ENCODE data around the gene TBC1D8. TPM values are rescaled to one million over a fixed set of nuclear protein-coding genes. Genes with fewer than 3 reads are reported as not detected.
A peak's percentile ranks its signal among the peaks of the same experiment; 100 is the strongest.

Gene TBC1D8
- total RNA-seq, 1 experiment from 2014 or later = 51.7 TPM

DNA sequence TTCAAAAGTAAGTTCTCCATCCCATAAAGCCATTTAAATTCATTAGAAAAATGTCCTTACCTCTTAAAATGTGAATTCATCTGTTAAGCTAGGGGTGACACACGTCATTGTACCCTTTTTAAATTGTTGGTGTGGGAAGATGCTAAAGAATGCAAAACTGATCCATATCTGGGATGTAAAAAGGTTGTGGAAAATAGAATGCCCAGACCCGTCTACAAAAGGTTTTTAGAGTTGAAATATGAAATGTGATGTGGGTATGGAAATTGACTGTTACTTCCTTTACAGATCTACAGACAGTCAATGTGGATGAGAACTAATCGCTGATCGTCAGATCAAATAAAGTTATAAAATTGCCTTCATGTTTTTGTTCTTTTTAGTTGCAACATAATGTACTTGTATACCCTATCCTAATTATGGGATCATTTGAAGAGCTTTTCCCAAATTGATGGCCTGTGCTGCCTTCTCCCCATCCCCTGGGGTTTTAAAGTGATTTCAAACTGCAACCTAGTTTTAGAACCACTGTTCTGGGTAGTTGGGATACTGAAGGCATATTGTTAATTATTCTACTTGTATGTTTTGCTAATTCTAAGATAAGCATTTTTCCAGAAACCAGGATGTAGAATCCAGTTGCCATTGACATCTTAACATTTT, 145.0 kb downstream of the TBC1D8 start:
- Mint-ChIP-seq H3K9me3 (no peaks in the 10 kb centered on the region), H3K27me3 (ENCODE audit: low read depth) (peaks cover 5% of the 10 kb centered on the region), H3K4me1 (peaks cover 54% of the 10 kb centered on the region), H3K27ac (peak overlapping the region; percentile 23; the same call in 1 of the 2 replicates), H3K4me3 (no peak overlapping the region), H3K36me3 (peaks cover 83% of the 10 kb centered on the region)
- CTCF ChIA-PET = interaction anchor here (1.2 kb wide), 1 partner anchor 147 kb away, joined by 3 read pairs; no protein-coding TSS in a partner anchor
- DNase-seq (ENCODE audit: low spot score) = no peak
- POLR2A ChIA-PET = interaction anchor here (0.6 to 1.0 kb wide), 2 partner anchors 131 to 243 kb away, joined by 3 to 4 read pairs; no protein-coding TSS in a partner anchor
- no peak for ATAC-seq
- TF ChIP-seq, protein P1, sequence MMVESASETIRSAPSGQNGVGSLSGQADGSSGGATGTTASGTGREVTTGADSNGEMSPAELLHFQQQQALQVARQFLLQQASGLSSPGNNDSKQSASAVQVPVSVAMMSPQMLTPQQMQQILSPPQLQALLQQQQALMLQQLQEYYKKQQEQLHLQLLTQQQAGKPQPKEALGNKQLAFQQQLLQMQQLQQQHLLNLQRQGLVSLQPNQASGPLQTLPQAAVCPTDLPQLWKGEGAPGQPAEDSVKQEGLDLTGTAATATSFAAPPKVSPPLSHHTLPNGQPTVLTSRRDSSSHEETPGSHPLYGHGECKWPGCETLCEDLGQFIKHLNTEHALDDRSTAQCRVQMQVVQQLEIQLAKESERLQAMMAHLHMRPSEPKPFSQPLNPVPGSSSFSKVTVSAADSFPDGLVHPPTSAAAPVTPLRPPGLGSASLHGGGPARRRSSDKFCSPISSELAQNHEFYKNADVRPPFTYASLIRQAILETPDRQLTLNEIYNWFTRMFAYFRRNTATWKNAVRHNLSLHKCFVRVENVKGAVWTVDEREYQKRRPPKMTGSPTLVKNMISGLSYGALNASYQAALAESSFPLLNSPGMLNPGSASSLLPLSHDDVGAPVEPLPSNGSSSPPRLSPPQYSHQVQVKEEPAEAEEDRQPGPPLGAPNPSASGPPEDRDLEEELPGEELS (CRISPR knock-in tag; IDR thresholded peaks at IDR 0.05) = no peak
- TF ChIP-seq EMX1 (CRISPR knock-in tag; IDR thresholded peaks at IDR 0.05) (no peak), FOXP1 (CRISPR knock-in tag; IDR thresholded peaks at IDR 0.05; ENCODE audit: borderline replicate concordance) (no peak), NR2C2 (CRISPR knock-in tag; IDR thresholded peaks at IDR 0.05) (no peak), ETV6 (CRISPR knock-in tag; IDR thresholded peaks at IDR 0.05) (no peak), SMAD4 (CRISPR knock-in tag; IDR thresholded peaks at IDR 0.05) (no peak)
- TF ChIP-seq, protein P2, sequence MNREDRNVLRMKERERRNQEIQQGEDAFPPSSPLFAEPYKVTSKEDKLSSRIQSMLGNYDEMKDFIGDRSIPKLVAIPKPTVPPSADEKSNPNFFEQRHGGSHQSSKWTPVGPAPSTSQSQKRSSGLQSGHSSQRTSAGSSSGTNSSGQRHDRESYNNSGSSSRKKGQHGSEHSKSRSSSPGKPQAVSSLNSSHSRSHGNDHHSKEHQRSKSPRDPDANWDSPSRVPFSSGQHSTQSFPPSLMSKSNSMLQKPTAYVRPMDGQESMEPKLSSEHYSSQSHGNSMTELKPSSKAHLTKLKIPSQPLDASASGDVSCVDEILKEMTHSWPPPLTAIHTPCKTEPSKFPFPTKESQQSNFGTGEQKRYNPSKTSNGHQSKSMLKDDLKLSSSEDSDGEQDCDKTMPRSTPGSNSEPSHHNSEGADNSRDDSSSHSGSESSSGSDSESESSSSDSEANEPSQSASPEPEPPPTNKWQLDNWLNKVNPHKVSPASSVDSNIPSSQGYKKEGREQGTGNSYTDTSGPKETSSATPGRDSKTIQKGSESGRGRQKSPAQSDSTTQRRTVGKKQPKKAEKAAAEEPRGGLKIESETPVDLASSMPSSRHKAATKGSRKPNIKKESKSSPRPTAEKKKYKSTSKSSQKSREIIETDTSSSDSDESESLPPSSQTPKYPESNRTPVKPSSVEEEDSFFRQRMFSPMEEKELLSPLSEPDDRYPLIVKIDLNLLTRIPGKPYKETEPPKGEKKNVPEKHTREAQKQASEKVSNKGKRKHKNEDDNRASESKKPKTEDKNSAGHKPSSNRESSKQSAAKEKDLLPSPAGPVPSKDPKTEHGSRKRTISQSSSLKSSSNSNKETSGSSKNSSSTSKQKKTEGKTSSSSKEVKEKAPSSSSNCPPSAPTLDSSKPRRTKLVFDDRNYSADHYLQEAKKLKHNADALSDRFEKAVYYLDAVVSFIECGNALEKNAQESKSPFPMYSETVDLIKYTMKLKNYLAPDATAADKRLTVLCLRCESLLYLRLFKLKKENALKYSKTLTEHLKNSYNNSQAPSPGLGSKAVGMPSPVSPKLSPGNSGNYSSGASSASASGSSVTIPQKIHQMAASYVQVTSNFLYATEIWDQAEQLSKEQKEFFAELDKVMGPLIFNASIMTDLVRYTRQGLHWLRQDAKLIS (CRISPR knock-in tag; IDR thresholded peaks at IDR 0.05; ENCODE audit: borderline replicate concordance) = no peak
- TF ChIP-seq, protein P3, sequence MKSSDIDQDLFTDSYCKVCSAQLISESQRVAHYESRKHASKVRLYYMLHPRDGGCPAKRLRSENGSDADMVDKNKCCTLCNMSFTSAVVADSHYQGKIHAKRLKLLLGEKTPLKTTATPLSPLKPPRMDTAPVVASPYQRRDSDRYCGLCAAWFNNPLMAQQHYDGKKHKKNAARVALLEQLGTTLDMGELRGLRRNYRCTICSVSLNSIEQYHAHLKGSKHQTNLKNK (CRISPR knock-in tag; IDR thresholded peaks at IDR 0.05) = no peak
- TF ChIP-seq, protein P4, sequence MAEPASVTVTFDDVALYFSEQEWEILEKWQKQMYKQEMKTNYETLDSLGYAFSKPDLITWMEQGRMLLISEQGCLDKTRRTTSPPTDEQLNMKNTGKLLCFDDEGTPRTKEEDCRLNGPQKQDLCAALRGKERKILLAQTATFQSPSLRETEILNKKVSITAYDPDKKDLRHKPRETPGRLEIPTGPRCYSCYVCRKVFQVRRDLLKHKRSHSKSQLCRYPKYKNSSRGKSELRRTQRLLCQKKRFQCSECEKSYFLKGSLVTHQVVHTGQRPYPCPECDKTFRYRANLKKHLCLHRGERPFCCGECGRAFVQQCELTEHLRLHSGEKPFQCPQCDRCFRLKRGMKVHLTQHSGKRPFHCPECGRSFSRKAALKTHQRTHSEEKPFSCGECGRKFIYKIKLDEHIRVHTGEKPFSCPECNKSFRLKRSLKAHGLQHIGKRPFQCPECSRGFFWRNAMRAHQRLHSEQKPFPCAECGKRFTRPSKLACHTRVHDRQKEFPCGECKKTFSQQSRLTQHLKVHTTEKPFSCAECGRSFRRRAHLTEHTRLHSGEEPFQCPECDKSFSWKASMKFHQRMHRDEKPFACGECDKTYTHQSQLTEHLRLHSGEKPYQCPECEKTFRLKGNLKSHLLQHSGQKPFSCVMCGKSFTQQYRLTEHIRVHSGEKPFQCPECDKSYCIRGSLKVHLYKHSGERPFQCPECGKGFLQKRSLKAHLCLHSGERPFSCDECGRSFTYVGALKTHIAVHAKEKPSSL (CRISPR knock-in tag; conservative IDR thresholded peaks at IDR 0.05) = no peak
- TF ChIP-seq, protein P5, sequence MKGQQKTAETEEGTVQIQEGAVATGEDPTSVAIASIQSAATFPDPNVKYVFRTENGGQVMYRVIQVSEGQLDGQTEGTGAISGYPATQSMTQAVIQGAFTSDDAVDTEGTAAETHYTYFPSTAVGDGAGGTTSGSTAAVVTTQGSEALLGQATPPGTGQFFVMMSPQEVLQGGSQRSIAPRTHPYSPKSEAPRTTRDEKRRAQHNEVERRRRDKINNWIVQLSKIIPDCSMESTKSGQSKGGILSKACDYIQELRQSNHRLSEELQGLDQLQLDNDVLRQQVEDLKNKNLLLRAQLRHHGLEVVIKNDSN (CRISPR knock-in tag; IDR thresholded peaks at IDR 0.05) = no peak
- TF ChIP-seq, protein P6, sequence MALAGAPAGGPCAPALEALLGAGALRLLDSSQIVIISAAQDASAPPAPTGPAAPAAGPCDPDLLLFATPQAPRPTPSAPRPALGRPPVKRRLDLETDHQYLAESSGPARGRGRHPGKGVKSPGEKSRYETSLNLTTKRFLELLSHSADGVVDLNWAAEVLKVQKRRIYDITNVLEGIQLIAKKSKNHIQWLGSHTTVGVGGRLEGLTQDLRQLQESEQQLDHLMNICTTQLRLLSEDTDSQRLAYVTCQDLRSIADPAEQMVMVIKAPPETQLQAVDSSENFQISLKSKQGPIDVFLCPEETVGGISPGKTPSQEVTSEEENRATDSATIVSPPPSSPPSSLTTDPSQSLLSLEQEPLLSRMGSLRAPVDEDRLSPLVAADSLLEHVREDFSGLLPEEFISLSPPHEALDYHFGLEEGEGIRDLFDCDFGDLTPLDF (CRISPR knock-in tag; IDR thresholded peaks at IDR 0.05) = no peak
- TF ChIP-seq, protein P7, sequence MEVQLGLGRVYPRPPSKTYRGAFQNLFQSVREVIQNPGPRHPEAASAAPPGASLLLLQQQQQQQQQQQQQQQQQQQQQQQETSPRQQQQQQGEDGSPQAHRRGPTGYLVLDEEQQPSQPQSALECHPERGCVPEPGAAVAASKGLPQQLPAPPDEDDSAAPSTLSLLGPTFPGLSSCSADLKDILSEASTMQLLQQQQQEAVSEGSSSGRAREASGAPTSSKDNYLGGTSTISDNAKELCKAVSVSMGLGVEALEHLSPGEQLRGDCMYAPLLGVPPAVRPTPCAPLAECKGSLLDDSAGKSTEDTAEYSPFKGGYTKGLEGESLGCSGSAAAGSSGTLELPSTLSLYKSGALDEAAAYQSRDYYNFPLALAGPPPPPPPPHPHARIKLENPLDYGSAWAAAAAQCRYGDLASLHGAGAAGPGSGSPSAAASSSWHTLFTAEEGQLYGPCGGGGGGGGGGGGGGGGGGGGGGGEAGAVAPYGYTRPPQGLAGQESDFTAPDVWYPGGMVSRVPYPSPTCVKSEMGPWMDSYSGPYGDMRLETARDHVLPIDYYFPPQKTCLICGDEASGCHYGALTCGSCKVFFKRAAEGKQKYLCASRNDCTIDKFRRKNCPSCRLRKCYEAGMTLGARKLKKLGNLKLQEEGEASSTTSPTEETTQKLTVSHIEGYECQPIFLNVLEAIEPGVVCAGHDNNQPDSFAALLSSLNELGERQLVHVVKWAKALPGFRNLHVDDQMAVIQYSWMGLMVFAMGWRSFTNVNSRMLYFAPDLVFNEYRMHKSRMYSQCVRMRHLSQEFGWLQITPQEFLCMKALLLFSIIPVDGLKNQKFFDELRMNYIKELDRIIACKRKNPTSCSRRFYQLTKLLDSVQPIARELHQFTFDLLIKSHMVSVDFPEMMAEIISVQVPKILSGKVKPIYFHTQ (CRISPR knock-in tag; IDR thresholded peaks at IDR 0.05) = no peak
